Measurements from ENCODE around the gene PRRT2.
"Not testable (repeated sequence)": the region's sequence is repeated elsewhere in the genome, so short reads cannot be mapped to it uniquely, and the experiment has no call there.

The PRRT2 gene

GRCh38 chr16:29831490-29831889, 19.5 kb downstream of the PRRT2 start:
- H3K27ac Mint-ChIP-seq, result peak overlapping the region; percentile 9
- H3K4me3 Mint-ChIP-seq, result no peak overlapping the region
- no peak for ATAC-seq
- H3K36me3 Mint-ChIP-seq, result peaks cover 68% of the 10 kb centered on the region
- no peaks in the 10 kb centered on the region for H3K9me3 Mint-ChIP-seq
- DNase-seq (ENCODE audit: low spot score in 2 of 2), result no peak
- peaks cover 28% of the 10 kb centered on the region for H3K4me1 Mint-ChIP-seq

GRCh38 chr16:29833219-29833618, 21.2 kb downstream of the PRRT2 start:
- Mint-ChIP-seq H3K36me3 (peaks cover 78% of the 10 kb centered on the region), H3K4me1 (peaks cover 17% of the 10 kb centered on the region)
- not testable (repeated sequence) for H3K27ac Mint-ChIP-seq; H3K9me3 Mint-ChIP-seq; H3K4me3 Mint-ChIP-seq; DNase-seq (ENCODE audit: low spot score in 2 of 2); ATAC-seq

GRCh38 chr16:29834079-29834478, 22.1 kb downstream of the PRRT2 start:
- ATAC-seq, result no peak
- peaks cover 17% of the 10 kb centered on the region for H3K4me1 Mint-ChIP-seq
- no peak for DNase-seq (ENCODE audit: low spot score in 2 of 2)
- peaks cover 87% of the 10 kb centered on the region for H3K36me3 Mint-ChIP-seq
- H3K9me3 Mint-ChIP-seq, result no peaks in the 10 kb centered on the region
- no peak overlapping the region for H3K4me3 Mint-ChIP-seq
- H3K27ac Mint-ChIP-seq, result no peak overlapping the region

- Mint-ChIP-seq H3K36me3 (peaks cover 100% of the 10 kb centered on the region), H3K4me3 (no peak overlapping the region), H3K9me3 (no peaks in the 10 kb centered on the region), H3K4me1 (peaks cover 2% of the 10 kb centered on the region), H3K27ac (no peak overlapping the region)
- ATAC-seq (no peak), DNase-seq (ENCODE audit: low spot score in 2 of 2) (no peak)
These were observed 23.9 kb downstream of the PRRT2 start for GRCh38 chr16:29835926-29836325.

- Mint-ChIP-seq H3K4me3 (no peak overlapping the region), H3K36me3 (peaks cover 100% of the 10 kb centered on the region)
These were observed 24.6 kb downstream of the PRRT2 start for GRCh38 chr16:29836623-29837022.

GRCh38 chr16:29837841-29838240, 25.8 kb downstream of the PRRT2 start:
- Mint-ChIP-seq H3K4me3 (no peak overlapping the region), H3K9me3 (no peaks in the 10 kb centered on the region), H3K36me3 (peaks cover 100% of the 10 kb centered on the region), H3K27ac (no peak overlapping the region), H3K4me1 (no peaks in the 10 kb centered on the region)
- ATAC-seq (no peak), DNase-seq (ENCODE audit: low spot score in 2 of 2) (no peak)

More at GRCh38 chr16:29836623-29837022, 24.6 kb downstream of the PRRT2 start:
- DNase-seq (ENCODE audit: low spot score in 2 of 2) (no peak), ATAC-seq (no peak)
- Mint-ChIP-seq H3K27ac (peak overlapping the region; percentile 40), H3K4me1 (no peaks in the 10 kb centered on the region), H3K9me3 (no peaks in the 10 kb centered on the region)

GRCh38 chr16:29839822-29840221, 27.8 kb downstream of the PRRT2 start:
- Mint-ChIP-seq H3K4me3 (no peak overlapping the region), H3K27ac (peak overlapping the region; percentile 6), H3K36me3 (peaks cover 99% of the 10 kb centered on the region), H3K4me1 (no peaks in the 10 kb centered on the region), H3K9me3 (no peaks in the 10 kb centered on the region)
- ATAC-seq (no peak), DNase-seq (ENCODE audit: low spot score in 2 of 2) (no peak)

GRCh38 chr16:29840240-29840639, 28.2 kb downstream of the PRRT2 start:
- no peak for DNase-seq (ENCODE audit: low spot score in 2 of 2)
- Mint-ChIP-seq H3K4me1 (no peaks in the 10 kb centered on the region), H3K27ac (no peak overlapping the region), H3K9me3 (no peaks in the 10 kb centered on the region), H3K4me3 (no peak overlapping the region), H3K36me3 (peaks cover 99% of the 10 kb centered on the region)
- no peak for ATAC-seq

- H3K4me3 Mint-ChIP-seq, result no peak overlapping the region
- H3K9me3 Mint-ChIP-seq, result no peaks in the 10 kb centered on the region
- peaks cover 96% of the 10 kb centered on the region for H3K36me3 Mint-ChIP-seq
- no peak for DNase-seq (ENCODE audit: low spot score in 2 of 2)
- ATAC-seq, result no peak
- H3K27ac Mint-ChIP-seq, result no peak overlapping the region
- H3K4me1 Mint-ChIP-seq, result no peaks in the 10 kb centered on the region
These were observed 29.6 kb downstream of the PRRT2 start for GRCh38 chr16:29841631-29842030.

GRCh38 chr16:29842732-29843346, 30.8 kb downstream of the PRRT2 start:
- H3K4me3 Mint-ChIP-seq, result no peak overlapping the region
- DNase-seq (ENCODE audit: low spot score in 2 of 2) (no peak), ATAC-seq (no peak)
- H3K27ac Mint-ChIP-seq, result peak overlapping the region; percentile 43
- H3K4me1 Mint-ChIP-seq, result peaks cover 4% of the 10 kb centered on the region
- H3K36me3 Mint-ChIP-seq, result peaks cover 94% of the 10 kb centered on the region
- H3K9me3 Mint-ChIP-seq, result no peaks in the 10 kb centered on the region

- Mint-ChIP-seq H3K4me1 (peaks cover 10% of the 10 kb centered on the region), H3K27ac (peak overlapping the region; percentile 10), H3K4me3 (no peak overlapping the region), H3K36me3 (peaks cover 94% of the 10 kb centered on the region), H3K9me3 (no peaks in the 10 kb centered on the region)
- no peak for DNase-seq (ENCODE audit: low spot score in 2 of 2)
- ATAC-seq, result no peak
These were observed 31.9 kb downstream of the PRRT2 start for GRCh38 chr16:29843931-29844330.

GRCh38 chr16:29844575-29845331, 32.8 kb downstream of the PRRT2 start:
- no peak for ATAC-seq
- no peaks in the 10 kb centered on the region for H3K9me3 Mint-ChIP-seq
- DNase-seq (ENCODE audit: low spot score in 2 of 2), result no peak

GRCh38 chr16:29845656-29846055, 33.7 kb downstream of the PRRT2 start:
- Mint-ChIP-seq H3K4me3 (no peak overlapping the region), H3K9me3 (no peaks in the 10 kb centered on the region), H3K27ac (peak overlapping the region; percentile 63), H3K4me1 (peaks cover 10% of the 10 kb centered on the region), H3K36me3 (peaks cover 87% of the 10 kb centered on the region)
- DNase-seq (ENCODE audit: low spot score in 2 of 2), result no peak
- ATAC-seq, result no peak

More at GRCh38 chr16:29844575-29845331, 32.8 kb downstream of the PRRT2 start:
- H3K4me1 Mint-ChIP-seq, result peaks cover 10% of the 10 kb centered on the region
- H3K4me3 Mint-ChIP-seq, result no peak overlapping the region
- H3K36me3 Mint-ChIP-seq, result peaks cover 94% of the 10 kb centered on the region
- peak overlapping the region; percentile 63 for H3K27ac Mint-ChIP-seq

GRCh38 chr16:29848420-29849297, 36.7 kb downstream of the PRRT2 start:
- peak; percentile 81 to 88 for DNase-seq (ENCODE audit: low spot score in 2 of 2)
- no peaks in the 10 kb centered on the region for H3K9me3 Mint-ChIP-seq
- no peak overlapping the region for H3K27ac Mint-ChIP-seq
- H3K4me1 Mint-ChIP-seq, result peaks cover 10% of the 10 kb centered on the region
- H3K36me3 Mint-ChIP-seq, result peaks cover 58% of the 10 kb centered on the region
- no peak overlapping the region for H3K4me3 Mint-ChIP-seq
- peak; percentile 93 for ATAC-seq

- Mint-ChIP-seq H3K36me3 (peaks cover 49% of the 10 kb centered on the region), H3K27ac (no peak overlapping the region), H3K4me3 (no peak overlapping the region), H3K9me3 (no peaks in the 10 kb centered on the region), H3K4me1 (peaks cover 10% of the 10 kb centered on the region)
- DNase-seq (ENCODE audit: low spot score in 2 of 2) (no peak), ATAC-seq (no peak)
These were observed 37.5 kb downstream of the PRRT2 start for GRCh38 chr16:29849505-29849904.
